Measurements from ENCODE around the gene NACC2. TPM values are rescaled to one million over a fixed set of nuclear protein-coding genes. Genes with fewer than 3 reads are reported as not detected.

The NACC2 gene
- total and polyA plus RNA-seq, 2 experiments from 2014 or later: 3.8 to 20.8 TPM

DNA sequence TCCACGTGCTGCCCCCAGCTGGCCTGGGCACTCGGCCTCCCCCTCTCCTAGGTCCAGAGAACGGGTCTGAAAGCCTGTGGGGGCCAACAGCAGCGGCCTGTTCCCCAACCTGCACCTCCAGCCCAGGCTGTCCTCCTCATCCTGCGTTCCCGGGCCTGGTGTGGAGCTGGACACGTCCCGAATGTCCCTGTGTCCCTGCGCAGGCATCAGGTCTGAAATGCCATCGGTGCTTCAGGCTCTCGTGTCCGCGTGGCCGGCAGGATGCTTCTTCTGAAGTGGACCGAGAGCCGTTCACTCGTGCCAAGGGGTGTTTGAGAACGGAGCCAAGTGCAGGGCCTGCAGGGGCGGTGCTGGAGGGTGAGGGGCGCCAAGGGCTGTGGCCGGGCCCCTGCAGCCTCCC, 109.2 kb downstream of the NACC2 start:
- Histone ChIP-seq H3K79me2 (replicated peaks; ENCODE audit: insufficient read depth) (no peaks in the 10 kb centered on the region), H3K27ac (ENCODE audit: low read depth) (no peak overlapping the region), H3K36me3 (ENCODE audit: insufficient read depth) (no peaks in the 10 kb centered on the region), H3K27me3 (ENCODE audit: insufficient read depth) (no peaks in the 10 kb centered on the region), H3K4me2 (no peak overlapping the region), H3K9me2 (ENCODE audit: insufficient read depth) (no peaks in the 10 kb centered on the region), H3K4me3 (no peak overlapping the region), H3K4me1 (ENCODE audit: insufficient read depth) (peaks cover 6% of the 10 kb centered on the region; the same call in 1 of the 2 replicates), H2AFZ (no peak overlapping the region), H4K20me1 (replicated peaks; ENCODE audit: insufficient read depth) (no peaks in the 10 kb centered on the region), H3F3A (replicated peaks; ENCODE audit: low read depth) (no peaks in the 10 kb centered on the region; the same call in 1 of the 2 replicates)
- ATAC-seq (no peak), DNase-seq (ENCODE audit: low spot score) (no peak)
- peaks cover 6% of the 10 kb centered on the region for H3K27me3 Mint-ChIP-seq (ENCODE audit: insufficient read depth, low read depth, poor library complexity)
- H3K27ac Mint-ChIP-seq: peak overlapping the region; percentile 40; the same call in 1 of the 2 replicates
- H3K4me3 Mint-ChIP-seq: no peak overlapping the region
- TF ChIP-seq, protein P1, sequence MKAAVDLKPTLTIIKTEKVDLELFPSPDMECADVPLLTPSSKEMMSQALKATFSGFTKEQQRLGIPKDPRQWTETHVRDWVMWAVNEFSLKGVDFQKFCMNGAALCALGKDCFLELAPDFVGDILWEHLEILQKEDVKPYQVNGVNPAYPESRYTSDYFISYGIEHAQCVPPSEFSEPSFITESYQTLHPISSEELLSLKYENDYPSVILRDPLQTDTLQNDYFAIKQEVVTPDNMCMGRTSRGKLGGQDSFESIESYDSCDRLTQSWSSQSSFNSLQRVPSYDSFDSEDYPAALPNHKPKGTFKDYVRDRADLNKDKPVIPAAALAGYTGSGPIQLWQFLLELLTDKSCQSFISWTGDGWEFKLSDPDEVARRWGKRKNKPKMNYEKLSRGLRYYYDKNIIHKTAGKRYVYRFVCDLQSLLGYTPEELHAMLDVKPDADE (IDR thresholded peaks at IDR 0.05): no peak
- TF ChIP-seq ZNF114 (CRISPR knock-in tag; IDR thresholded peaks at IDR 0.05): no peak
- H3K4me1 Mint-ChIP-seq: peaks cover 6% of the 10 kb centered on the region; the same call in 1 of the 3 replicates
- no peaks in the 10 kb centered on the region for H3K9me3 Mint-ChIP-seq
- H3K36me3 Mint-ChIP-seq (ENCODE audit: low read depth): no peaks in the 10 kb centered on the region

DNA sequence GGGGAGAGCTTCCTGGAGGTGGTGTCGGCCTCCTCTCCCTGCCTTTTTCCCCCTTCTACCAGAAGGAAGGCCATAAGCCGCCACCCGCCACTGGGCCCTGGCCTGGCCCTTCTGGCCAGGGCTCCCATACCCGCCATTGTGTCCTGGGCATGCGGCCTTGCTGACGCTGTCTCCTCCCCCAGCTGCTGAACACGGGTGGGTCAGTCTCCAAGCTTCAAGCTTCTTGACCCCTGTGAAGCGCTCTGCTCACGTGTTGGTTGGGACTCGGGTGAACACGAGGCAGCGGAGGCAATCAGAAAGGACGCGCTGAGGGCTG, 109.7 kb downstream of the NACC2 start:
- no peak overlapping the region for H3K27ac ChIP-seq (ENCODE audit: low read depth)
- H3K27me3 Mint-ChIP-seq (ENCODE audit: insufficient read depth, low read depth, poor library complexity): peaks cover 5% of the 10 kb centered on the region
- H3K79me2 ChIP-seq (replicated peaks; ENCODE audit: insufficient read depth): no peaks in the 10 kb centered on the region
- no peaks in the 10 kb centered on the region for H3K9me2 ChIP-seq (ENCODE audit: insufficient read depth)
- H3K4me3 ChIP-seq: no peak overlapping the region
- no peaks in the 10 kb centered on the region for H3K36me3 Mint-ChIP-seq (ENCODE audit: low read depth)
- H3K36me3 ChIP-seq (ENCODE audit: insufficient read depth): no peaks in the 10 kb centered on the region
- H3K27ac Mint-ChIP-seq: no peak overlapping the region
- no peak overlapping the region for H3K4me3 Mint-ChIP-seq
- ATAC-seq: no peak
- DNase-seq (ENCODE audit: low spot score): no peak
- no peaks in the 10 kb centered on the region for H3K9me3 Mint-ChIP-seq
- no peaks in the 10 kb centered on the region; the same call in 1 of the 2 replicates for H3F3A ChIP-seq (replicated peaks; ENCODE audit: low read depth)
- peaks cover 3% of the 10 kb centered on the region; the same call in 1 of the 3 replicates for H3K4me1 Mint-ChIP-seq
- H4K20me1 ChIP-seq (replicated peaks; ENCODE audit: insufficient read depth): no peaks in the 10 kb centered on the region
- H3K4me2 ChIP-seq: no peak overlapping the region
- H2AFZ ChIP-seq: no peak overlapping the region
- H3K4me1 ChIP-seq (ENCODE audit: insufficient read depth): peaks cover 5% of the 10 kb centered on the region; the same call in 1 of the 2 replicates
- no peaks in the 10 kb centered on the region for H3K27me3 ChIP-seq (ENCODE audit: insufficient read depth)
- TF ChIP-seq ZNF331 (CRISPR knock-in tag; IDR thresholded peaks at IDR 0.05; ENCODE audit: low read depth): no peak
- TF ChIP-seq EZH2phosphoT487 (IDR thresholded peaks at IDR 0.05; ENCODE audit: unreplicated experiment): no peak
- TF ChIP-seq, protein P2, sequence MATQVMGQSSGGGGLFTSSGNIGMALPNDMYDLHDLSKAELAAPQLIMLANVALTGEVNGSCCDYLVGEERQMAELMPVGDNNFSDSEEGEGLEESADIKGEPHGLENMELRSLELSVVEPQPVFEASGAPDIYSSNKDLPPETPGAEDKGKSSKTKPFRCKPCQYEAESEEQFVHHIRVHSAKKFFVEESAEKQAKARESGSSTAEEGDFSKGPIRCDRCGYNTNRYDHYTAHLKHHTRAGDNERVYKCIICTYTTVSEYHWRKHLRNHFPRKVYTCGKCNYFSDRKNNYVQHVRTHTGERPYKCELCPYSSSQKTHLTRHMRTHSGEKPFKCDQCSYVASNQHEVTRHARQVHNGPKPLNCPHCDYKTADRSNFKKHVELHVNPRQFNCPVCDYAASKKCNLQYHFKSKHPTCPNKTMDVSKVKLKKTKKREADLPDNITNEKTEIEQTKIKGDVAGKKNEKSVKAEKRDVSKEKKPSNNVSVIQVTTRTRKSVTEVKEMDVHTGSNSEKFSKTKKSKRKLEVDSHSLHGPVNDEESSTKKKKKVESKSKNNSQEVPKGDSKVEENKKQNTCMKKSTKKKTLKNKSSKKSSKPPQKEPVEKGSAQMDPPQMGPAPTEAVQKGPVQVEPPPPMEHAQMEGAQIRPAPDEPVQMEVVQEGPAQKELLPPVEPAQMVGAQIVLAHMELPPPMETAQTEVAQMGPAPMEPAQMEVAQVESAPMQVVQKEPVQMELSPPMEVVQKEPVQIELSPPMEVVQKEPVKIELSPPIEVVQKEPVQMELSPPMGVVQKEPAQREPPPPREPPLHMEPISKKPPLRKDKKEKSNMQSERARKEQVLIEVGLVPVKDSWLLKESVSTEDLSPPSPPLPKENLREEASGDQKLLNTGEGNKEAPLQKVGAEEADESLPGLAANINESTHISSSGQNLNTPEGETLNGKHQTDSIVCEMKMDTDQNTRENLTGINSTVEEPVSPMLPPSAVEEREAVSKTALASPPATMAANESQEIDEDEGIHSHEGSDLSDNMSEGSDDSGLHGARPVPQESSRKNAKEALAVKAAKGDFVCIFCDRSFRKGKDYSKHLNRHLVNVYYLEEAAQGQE (IDR thresholded peaks at IDR 0.05; ENCODE audit: unreplicated experiment): no peak
- TF ChIP-seq, protein P1 (IDR thresholded peaks at IDR 0.05): no peak
- no peak for TF ChIP-seq CREB1 (CRISPR knock-in tag; IDR thresholded peaks at IDR 0.05; ENCODE audit: low read depth)
- no peak for TF ChIP-seq STAT1 (IDR thresholded peaks at IDR 0.05; ENCODE audit: unreplicated experiment)
- no peak for TF ChIP-seq JUNB (IDR thresholded peaks at IDR 0.05; ENCODE audit: unreplicated experiment)
- no peak for TF ChIP-seq POLR2AphosphoS5 (IDR thresholded peaks at IDR 0.05; ENCODE audit: low read depth)
- TF ChIP-seq, protein P3, sequence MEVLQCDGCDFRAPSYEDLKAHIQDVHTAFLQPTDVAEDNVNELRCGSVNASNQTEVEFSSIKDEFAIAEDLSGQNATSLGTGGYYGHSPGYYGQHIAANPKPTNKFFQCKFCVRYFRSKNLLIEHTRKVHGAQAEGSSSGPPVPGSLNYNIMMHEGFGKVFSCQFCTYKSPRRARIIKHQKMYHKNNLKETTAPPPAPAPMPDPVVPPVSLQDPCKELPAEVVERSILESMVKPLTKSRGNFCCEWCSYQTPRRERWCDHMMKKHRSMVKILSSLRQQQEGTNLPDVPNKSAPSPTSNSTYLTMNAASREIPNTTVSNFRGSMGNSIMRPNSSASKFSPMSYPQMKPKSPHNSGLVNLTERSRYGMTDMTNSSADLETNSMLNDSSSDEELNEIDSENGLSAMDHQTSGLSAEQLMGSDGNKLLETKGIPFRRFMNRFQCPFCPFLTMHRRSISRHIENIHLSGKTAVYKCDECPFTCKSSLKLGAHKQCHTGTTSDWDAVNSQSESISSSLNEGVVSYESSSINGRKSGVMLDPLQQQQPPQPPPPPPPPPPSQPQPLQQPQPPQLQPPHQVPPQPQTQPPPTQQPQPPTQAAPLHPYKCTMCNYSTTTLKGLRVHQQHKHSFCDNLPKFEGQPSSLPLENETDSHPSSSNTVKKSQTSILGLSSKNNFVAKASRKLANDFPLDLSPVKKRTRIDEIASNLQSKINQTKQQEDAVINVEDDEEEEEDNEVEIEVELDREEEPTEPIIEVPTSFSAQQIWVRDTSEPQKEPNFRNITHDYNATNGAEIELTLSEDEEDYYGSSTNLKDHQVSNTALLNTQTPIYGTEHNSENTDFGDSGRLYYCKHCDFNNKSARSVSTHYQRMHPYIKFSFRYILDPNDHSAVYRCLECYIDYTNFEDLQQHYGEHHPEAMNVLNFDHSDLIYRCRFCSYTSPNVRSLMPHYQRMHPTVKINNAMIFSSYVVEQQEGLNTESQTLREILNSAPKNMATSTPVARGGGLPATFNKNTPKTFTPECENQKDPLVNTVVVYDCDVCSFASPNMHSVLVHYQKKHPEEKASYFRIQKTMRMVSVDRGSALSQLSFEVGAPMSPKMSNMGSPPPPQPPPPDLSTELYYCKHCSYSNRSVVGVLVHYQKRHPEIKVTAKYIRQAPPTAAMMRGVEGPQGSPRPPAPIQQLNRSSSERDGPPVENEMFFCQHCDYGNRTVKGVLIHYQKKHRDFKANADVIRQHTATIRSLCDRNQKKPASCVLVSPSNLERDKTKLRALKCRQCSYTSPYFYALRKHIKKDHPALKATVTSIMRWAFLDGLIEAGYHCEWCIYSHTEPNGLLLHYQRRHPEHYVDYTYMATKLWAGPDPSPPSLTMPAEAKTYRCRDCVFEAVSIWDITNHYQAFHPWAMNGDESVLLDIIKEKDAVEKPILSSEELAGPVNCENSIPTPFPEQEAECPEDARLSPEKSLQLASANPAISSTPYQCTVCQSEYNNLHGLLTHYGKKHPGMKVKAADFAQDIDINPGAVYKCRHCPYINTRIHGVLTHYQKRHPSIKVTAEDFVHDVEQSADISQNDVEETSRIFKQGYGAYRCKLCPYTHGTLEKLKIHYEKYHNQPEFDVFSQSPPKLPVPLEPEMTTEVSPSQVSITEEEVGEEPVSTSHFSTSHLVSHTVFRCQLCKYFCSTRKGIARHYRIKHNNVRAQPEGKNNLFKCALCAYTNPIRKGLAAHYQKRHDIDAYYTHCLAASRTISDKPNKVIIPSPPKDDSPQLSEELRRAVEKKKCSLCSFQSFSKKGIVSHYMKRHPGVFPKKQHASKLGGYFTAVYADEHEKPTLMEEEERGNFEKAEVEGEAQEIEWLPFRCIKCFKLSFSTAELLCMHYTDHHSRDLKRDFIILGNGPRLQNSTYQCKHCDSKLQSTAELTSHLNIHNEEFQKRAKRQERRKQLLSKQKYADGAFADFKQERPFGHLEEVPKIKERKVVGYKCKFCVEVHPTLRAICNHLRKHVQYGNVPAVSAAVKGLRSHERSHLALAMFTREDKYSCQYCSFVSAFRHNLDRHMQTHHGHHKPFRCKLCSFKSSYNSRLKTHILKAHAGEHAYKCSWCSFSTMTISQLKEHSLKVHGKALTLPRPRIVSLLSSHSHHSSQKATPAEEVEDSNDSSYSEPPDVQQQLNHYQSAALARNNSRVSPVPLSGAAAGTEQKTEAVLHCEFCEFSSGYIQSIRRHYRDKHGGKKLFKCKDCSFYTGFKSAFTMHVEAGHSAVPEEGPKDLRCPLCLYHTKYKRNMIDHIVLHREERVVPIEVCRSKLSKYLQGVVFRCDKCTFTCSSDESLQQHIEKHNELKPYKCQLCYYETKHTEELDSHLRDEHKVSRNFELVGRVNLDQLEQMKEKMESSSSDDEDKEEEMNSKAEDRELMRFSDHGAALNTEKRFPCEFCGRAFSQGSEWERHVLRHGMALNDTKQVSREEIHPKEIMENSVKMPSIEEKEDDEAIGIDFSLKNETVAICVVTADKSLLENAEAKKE (CRISPR knock-in tag; IDR thresholded peaks at IDR 0.05): no peak
- TF ChIP-seq EZH2 (IDR thresholded peaks at IDR 0.05; ENCODE audit: low read depth, unreplicated experiment): no peak
